Measurements from ENCODE around the gene TNS4.

Gene TNS4

GRCh38 chr17:40431231-40431602, 70.2 kb downstream of the TNS4 start:
- DNase-seq: no peak

GRCh38 chr17:40430272-40431230, 70.9 kb downstream of the TNS4 start:
- DNase-seq: no peak

DNA sequence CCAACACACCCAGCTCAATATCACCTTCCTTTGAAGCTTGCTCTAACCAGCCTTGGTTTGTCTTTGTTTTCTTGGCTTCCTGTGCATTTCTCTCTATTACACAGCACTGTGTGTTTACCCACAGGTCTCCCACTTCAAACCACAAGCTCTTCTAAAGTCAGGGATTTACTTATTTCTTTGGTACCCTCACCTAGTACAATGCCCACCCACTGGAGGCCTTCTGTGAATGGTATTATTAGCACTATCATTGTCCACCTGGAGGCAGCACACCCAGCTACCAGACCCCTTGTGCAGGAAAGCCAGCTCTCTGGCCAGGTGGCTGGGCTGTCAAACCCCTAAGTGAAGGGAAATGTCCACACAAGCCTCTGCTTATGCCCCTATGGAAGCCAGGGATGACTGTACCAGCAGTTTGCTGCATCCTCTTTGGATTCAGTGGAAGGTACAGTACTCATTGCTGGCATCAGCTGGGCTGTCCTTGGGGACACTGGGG, 74.4 kb downstream of the TNS4 start:
- peak; percentile 36 for DNase-seq

Data from CD4-positive, alpha-beta T cell treated with Interleukin-17A for 1 hour (primary cell).